Measurements from ENCODE around the gene NCAM1. TPM values are rescaled to one million over a fixed set of nuclear protein-coding genes. Genes with fewer than 3 reads are reported as not detected.

Gene NCAM1
- total RNA-seq, 4 donors from 2014 or later: 1.8 to 42.9 (median 10.5) TPM

GRCh38 chr11:113195728-113196127 lies 234.5 kb downstream of the NCAM1 start:
- peaks cover 0 to 10% (median 0%) of the 10 kb centered on the region in 4 donors for H3K4me1 ChIP-seq
- no peak overlapping the region for H3K4me3 ChIP-seq
- H3K27ac ChIP-seq: no peak overlapping the region
- H3K27me3 ChIP-seq: no peaks in the 10 kb centered on the region
- no peaks in the 10 kb centered on the region for H3K9me3 ChIP-seq
- DNase-seq: no peak
- no peak for TF ChIP-seq POLR2A (IDR thresholded peaks at IDR 0.05)
- H3K36me3 ChIP-seq: no peaks in the 10 kb centered on the region

GRCh38 chr11:113197446-113197845 lies 236.2 kb downstream of the NCAM1 start:
- H3K36me3 ChIP-seq: no peaks in the 10 kb centered on the region
- TF ChIP-seq POLR2A (IDR thresholded peaks at IDR 0.05) (no peak), CTCF (IDR thresholded peaks at IDR 0.05) (no peak)
- no peak overlapping the region for H3K27ac ChIP-seq
- peaks cover 0 to 10% (median 0%) of the 10 kb centered on the region in 4 donors for H3K4me1 ChIP-seq
- H3K9me3 ChIP-seq: no peaks in the 10 kb centered on the region
- H3K4me3 ChIP-seq: no peak overlapping the region
- no peaks in the 10 kb centered on the region for H3K27me3 ChIP-seq
- DNase-seq: no peak

GRCh38 chr11:113198972-113199661 lies 237.9 kb downstream of the NCAM1 start:
- no peak for DNase-seq
- no peaks in the 10 kb centered on the region for H3K9me3 ChIP-seq
- no peaks in the 10 kb centered on the region for H3K27me3 ChIP-seq
- no peaks in the 10 kb centered on the region for H3K36me3 ChIP-seq
- no peak overlapping the region for H3K4me3 ChIP-seq
- no peak for TF ChIP-seq CTCF (IDR thresholded peaks at IDR 0.05)
- no peak for TF ChIP-seq POLR2A (IDR thresholded peaks at IDR 0.05)
- no peak overlapping the region for H3K27ac ChIP-seq
- H3K4me1 ChIP-seq: peaks cover 0 to 5% (median 0%) of the 10 kb centered on the region in 4 donors

GRCh38 chr11:113199866-113200265 lies 238.6 kb downstream of the NCAM1 start:
- no peaks in the 10 kb centered on the region for H3K36me3 ChIP-seq

GRCh38 chr11:113201054-113201818 lies 240.0 kb downstream of the NCAM1 start:
- no peaks in the 10 kb centered on the region for H3K9me3 ChIP-seq
- H3K36me3 ChIP-seq: no peaks in the 10 kb centered on the region
- TF ChIP-seq CTCF (IDR thresholded peaks at IDR 0.05) (no peak), POLR2A (IDR thresholded peaks at IDR 0.05) (no peak)
- H3K27me3 ChIP-seq: no peaks in the 10 kb centered on the region
- H3K4me3 ChIP-seq: no peak overlapping the region
- H3K4me1 ChIP-seq: no peaks in the 10 kb centered on the region
- no peak overlapping the region for H3K27ac ChIP-seq
- DNase-seq: no peak

More at GRCh38 chr11:113199866-113200265, 238.6 kb downstream of the NCAM1 start:
- TF ChIP-seq CTCF (IDR thresholded peaks at IDR 0.05): no peak
- TF ChIP-seq POLR2A (IDR thresholded peaks at IDR 0.05): no peak
- DNase-seq: no peak
- no peaks in the 10 kb centered on the region for H3K27me3 ChIP-seq
- no peak overlapping the region for H3K4me3 ChIP-seq
- H3K4me1 ChIP-seq: no peaks in the 10 kb centered on the region
- no peaks in the 10 kb centered on the region for H3K9me3 ChIP-seq
- H3K27ac ChIP-seq: no peak overlapping the region

GRCh38 chr11:113202431-113202830 lies 241.2 kb downstream of the NCAM1 start:
- Histone ChIP-seq H3K36me3 (no peaks in the 10 kb centered on the region), H3K27ac (no peak overlapping the region), H3K4me3 (no peak overlapping the region), H3K4me1 (no peaks in the 10 kb centered on the region), H3K9me3 (no peaks in the 10 kb centered on the region), H3K27me3 (no peaks in the 10 kb centered on the region)
- no peak for DNase-seq
- TF ChIP-seq CTCF (IDR thresholded peaks at IDR 0.05) (no peak), POLR2A (IDR thresholded peaks at IDR 0.05) (no peak)

Data from Peyer's patch (tissue), 4 donors.